HG03378 (cell line): ENCODE data around the gene MED13L.
"Not testable (repeated sequence)": the region's sequence is repeated elsewhere in the genome, so short reads cannot be mapped to it uniquely, and the experiment has no call there.

Source experiments
- ATAC-seq: cut with Tn5 transposase; IDR thresholded peaks from one replicate; pipeline ENCODE4 v1.9.1; 2021; ENCODE audit warnings: mild to moderate bottlenecking, moderate library complexity; ENCODE audit not compliant: unreplicated experiment

The MED13L gene

GRCh38 chr12:116249938-116250337 lies 27.6 kb downstream of the MED13L start:
- no peak for ATAC-seq

GRCh38 chr12:116248930-116249329 lies 28.6 kb downstream of the MED13L start:
- no peak for ATAC-seq

- ATAC-seq, result no peak
Observed at GRCh38 chr12:116248433-116248832, 29.1 kb downstream of the MED13L start.

GRCh38 chr12:116247377-116247776 lies 30.1 kb downstream of the MED13L start:
- no peak for ATAC-seq

- ATAC-seq, result no peak
Observed at GRCh38 chr12:116246490-116247179, 30.9 kb downstream of the MED13L start.

GRCh38 chr12:116245189-116245588 lies 32.3 kb downstream of the MED13L start:
- ATAC-seq, result no peak

- no peak for ATAC-seq
Observed at GRCh38 chr12:116244474-116245090, 32.9 kb downstream of the MED13L start.

- no peak for ATAC-seq
Observed at GRCh38 chr12:116244001-116244400, 33.5 kb downstream of the MED13L start.

GRCh38 chr12:116242740-116243139 lies 34.8 kb downstream of the MED13L start:
- no peak for ATAC-seq

- no peak for ATAC-seq
Observed at GRCh38 chr12:116241157-116241759, 36.2 kb downstream of the MED13L start.

GRCh38 chr12:116238570-116239119 lies 38.8 kb downstream of the MED13L start:
- not testable (repeated sequence) for ATAC-seq

GRCh38 chr12:116238149-116238548 lies 39.3 kb downstream of the MED13L start:
- no peak for ATAC-seq

GRCh38 chr12:116236976-116237375 lies 40.5 kb downstream of the MED13L start:
- no peak for ATAC-seq

GRCh38 chr12:116236148-116236731 lies 41.3 kb downstream of the MED13L start:
- ATAC-seq, result no peak

- not testable (repeated sequence) for ATAC-seq
Observed at GRCh38 chr12:116234148-116234547, 43.3 kb downstream of the MED13L start.

GRCh38 chr12:116233669-116234068 lies 43.8 kb downstream of the MED13L start:
- ATAC-seq, result no peak

- ATAC-seq, result no peak
Observed at GRCh38 chr12:116227811-116228210, 49.7 kb downstream of the MED13L start.

GRCh38 chr12:116226026-116226425 lies 51.5 kb downstream of the MED13L start:
- no peak for ATAC-seq

- no peak for ATAC-seq
Observed at GRCh38 chr12:116222358-116222757, 55.1 kb downstream of the MED13L start.

- no peak for ATAC-seq
Observed at GRCh38 chr12:116220756-116221155, 56.7 kb downstream of the MED13L start.

GRCh38 chr12:116217045-116217735 lies 60.3 kb downstream of the MED13L start:
- ATAC-seq, result no peak
